HEK293T (cell line): ENCODE results near the gene EHD4.
A peak's percentile ranks its signal among the peaks of the same experiment; 100 is the strongest.

ENCODE experiments used
- CTCF ChIA-PET: fragments of 350-600 bp; formaldehyde crosslinking; extraction: SDS; loops from one replicate; lab custom pipeline; 2021; ENCODE audit warnings: antibody characterized with exemption, inconsistent platforms; lab: Yijun Ruan, JAX
- POLR2A ChIA-PET: fragments of 350-600 bp; formaldehyde crosslinking; extraction: SDS; loops from one replicate; lab custom pipeline; 2020; ENCODE audit warnings: antibody characterized with exemption, inconsistent platforms; lab: Yijun Ruan, JAX
- DNase-seq: peaks from one replicate; pipeline ENCODE4 v3.0.0; 2012; ENCODE audit warnings: mixed read lengths; ENCODE audit errors: extremely low spot score
- ARNT ChIP-seq: fragments of 450-650 bp; IDR thresholded peaks from 2 replicates; pipeline ENCODE4 v1.6.1; 2017; ENCODE audit warnings: mild to moderate bottlenecking
- BHLHE40 ChIP-seq: fragments of 450-650 bp; IDR thresholded peaks from 2 replicates; pipeline ENCODE4 v1.6.1; 2016; ENCODE audit warnings: mild to moderate bottlenecking, moderate library complexity, borderline replicate concordance
- CTBP1 ChIP-seq: fragments of 450-650 bp; IDR thresholded peaks from 2 replicates; pipeline ENCODE4 v1.6.1; 2016; ENCODE audit warnings: borderline replicate concordance
- ELF4 ChIP-seq: fragments of 450-650 bp; IDR thresholded peaks from 2 replicates; pipeline ENCODE4 v1.6.1; 2017; ENCODE audit warnings: antibody characterized with exemption
- FOXA1 ChIP-seq: fragments of 450-650 bp; IDR thresholded peaks from 2 replicates; pipeline ENCODE4 v1.6.1; 2016; ENCODE audit warnings: mild to moderate bottlenecking
- FOXK2 ChIP-seq: fragments of 450-650 bp; IDR thresholded peaks from 2 replicates; pipeline ENCODE4 v1.6.1; 2016; ENCODE audit warnings: mild to moderate bottlenecking
- FOXM1 ChIP-seq: fragments of 450-650 bp; IDR thresholded peaks from 2 replicates; pipeline ENCODE4 v1.6.1; 2017; ENCODE audit warnings: mild to moderate bottlenecking, borderline replicate concordance
- HDGF ChIP-seq: fragments of 450-650 bp; IDR thresholded peaks from 2 replicates; pipeline ENCODE4 v1.6.1; 2017; ENCODE audit warnings: antibody characterized with exemption, borderline replicate concordance
- L3MBTL2 ChIP-seq: fragments of 450-650 bp; conservative IDR thresholded peaks from 2 replicates; pipeline ENCODE4 v1.6.1; 2016; ENCODE audit warnings: mild to moderate bottlenecking
- LEF1 ChIP-seq: fragments of 450-650 bp; IDR thresholded peaks from 2 replicates; pipeline ENCODE4 v1.6.1; 2017; ENCODE audit warnings: mild to moderate bottlenecking, borderline replicate concordance
- NFRKB ChIP-seq: fragments of 450-650 bp; IDR thresholded peaks from 2 replicates; pipeline ENCODE4 v1.6.1; 2016; ENCODE audit warnings: mild to moderate bottlenecking, moderate library complexity
- PKNOX1 ChIP-seq: fragments of 450-650 bp; IDR thresholded peaks from 2 replicates; pipeline ENCODE4 v1.6.1; 2016
- SP1 ChIP-seq: fragments of 450-650 bp; IDR thresholded peaks from 2 replicates; pipeline ENCODE4 v1.6.1; 2017
- SUZ12 ChIP-seq: fragments of 450-650 bp; IDR thresholded peaks from 2 replicates; pipeline ENCODE4 v1.6.1; 2016; ENCODE audit warnings: mild to moderate bottlenecking
- TARDBP ChIP-seq: fragments of 450-650 bp; IDR thresholded peaks from 2 replicates; pipeline ENCODE4 v1.6.1; 2016
- ZNF384 ChIP-seq: fragments of 450-650 bp; IDR thresholded peaks from 2 replicates; pipeline ENCODE4 v1.6.1; 2016

EHD4 gene

GRCh38 chr15:41904541-41905005 is 67.8 kb downstream of the EHD4 start:
- TF ChIP-seq FOXK2 (no peak), TARDBP (no peak), L3MBTL2 (no peak), HDGF (no peak), SUZ12 (no peak), FOXA1 (no peak), FOXM1 (no peak), NFRKB (no peak), ZNF384 (no peak), LEF1 (no peak), ARNT (no peak), BHLHE40 (no peak), PKNOX1 (no peak), CTBP1 (no peak), SP1 (no peak), ELF4 (no peak)
- DNase-seq, result peak; percentile 68
- CTCF ChIA-PET, result interaction anchor here (0.6 to 1.4 kb wide), 15 partner anchors 9 to 439 kb away, joined by 3 to 10 read pairs (median 5); partner anchors contain the start of gene MAPKBP1
- POLR2A ChIA-PET, result no interaction called here

- ChIA-PET CTCF (interaction anchor here (0.6 to 1.4 kb wide), 4 partner anchors 9 to 131 kb away, joined by 3 to 10 read pairs (median 3); no protein-coding TSS in a partner anchor), POLR2A (no interaction called here)
- TF ChIP-seq BHLHE40, result no peak
- no peak for TF ChIP-seq PKNOX1
- no peak for DNase-seq
Measured at GRCh38 chr15:41903782-41904181, 68.6 kb downstream of the EHD4 start.

GRCh38 chr15:41901431-41901830 is 70.9 kb downstream of the EHD4 start:
- POLR2A ChIA-PET, result no interaction called here
- DNase-seq, result no peak
- CTCF ChIA-PET, result interaction anchor here (0.9 kb wide), 1 partner anchor 128 kb away, joined by 3 read pairs; no protein-coding TSS in a partner anchor
- TF ChIP-seq HDGF (no peak), ARNT (no peak), ELF4 (no peak)

GRCh38 chr15:41900526-41901380 is 71.6 kb downstream of the EHD4 start:
- DNase-seq, result no peak
- TF ChIP-seq ZNF384 (no peak), FOXK2 (no peak), ELF4 (no peak), CTBP1 (no peak), NFRKB (no peak)
- CTCF ChIA-PET, result interaction anchor here (0.9 kb wide), 1 partner anchor 128 kb away, joined by 3 read pairs; no protein-coding TSS in a partner anchor
- POLR2A ChIA-PET, result no interaction called here

- TF ChIP-seq FOXM1, result no peak
- TF ChIP-seq ELF4, result no peak
- no peak for TF ChIP-seq HDGF
- no peak for TF ChIP-seq NFRKB
- CTCF ChIA-PET, result no interaction called here
- POLR2A ChIA-PET, result no interaction called here
- DNase-seq, result no peak
Measured at GRCh38 chr15:41899854-41900442, 72.4 kb downstream of the EHD4 start.

- no peak for DNase-seq
- ChIA-PET CTCF (no interaction called here), POLR2A (no interaction called here)
- TF ChIP-seq PKNOX1 (no peak), ZNF384 (no peak), FOXM1 (no peak), SUZ12 (no peak), FOXK2 (no peak), HDGF (no peak), ARNT (no peak), CTBP1 (no peak), TARDBP (no peak), FOXA1 (no peak), NFRKB (no peak)
Measured at GRCh38 chr15:41897363-41897799, 75.0 kb downstream of the EHD4 start.

- POLR2A ChIA-PET, result no interaction called here
- no peak for DNase-seq
- CTCF ChIA-PET, result no interaction called here
- TF ChIP-seq NFRKB (no peak), FOXM1 (no peak), ARNT (no peak), FOXK2 (no peak), TARDBP (no peak), SUZ12 (no peak), CTBP1 (no peak), PKNOX1 (no peak), ELF4 (no peak), L3MBTL2 (no peak), BHLHE40 (no peak), SP1 (no peak)
Measured at GRCh38 chr15:41896566-41896965, 75.8 kb downstream of the EHD4 start.
